Eye (tissue), 1 donor: ENCODE measurements around the gene DERA.
"Not testable (repeated sequence)": the region's sequence is repeated elsewhere in the genome, so short reads cannot be mapped to it uniquely, and the experiment has no call there.

Source experiments
- DNase-seq: peaks from one replicate; pipeline ENCODE4 v3.0.0-alpha.2; 2015

Gene DERA

DNA sequence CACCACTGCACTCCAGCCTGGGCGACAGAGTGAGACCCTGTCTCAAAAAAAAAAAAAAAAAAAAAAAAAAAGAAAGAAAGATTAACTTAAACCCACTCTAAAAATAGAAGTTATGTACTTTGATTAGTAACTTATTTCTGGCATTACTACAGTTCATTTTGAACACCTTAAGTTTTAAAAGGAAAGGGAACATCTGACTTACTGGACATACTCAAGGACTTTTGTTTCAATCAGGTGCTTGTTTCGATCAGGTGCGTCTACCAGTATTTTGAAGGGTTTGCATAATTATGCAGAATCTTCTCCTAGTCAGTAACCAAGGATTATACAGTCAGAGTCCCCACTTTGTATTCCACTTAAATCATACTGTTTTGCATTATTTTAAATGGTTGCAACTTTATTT lies 105.6 kb downstream of the DERA start:
- no peak for DNase-seq

GRCh38 chr12:16018306-16018705 lies 107.2 kb downstream of the DERA start:
- DNase-seq, result peak; percentile 11

DNA sequence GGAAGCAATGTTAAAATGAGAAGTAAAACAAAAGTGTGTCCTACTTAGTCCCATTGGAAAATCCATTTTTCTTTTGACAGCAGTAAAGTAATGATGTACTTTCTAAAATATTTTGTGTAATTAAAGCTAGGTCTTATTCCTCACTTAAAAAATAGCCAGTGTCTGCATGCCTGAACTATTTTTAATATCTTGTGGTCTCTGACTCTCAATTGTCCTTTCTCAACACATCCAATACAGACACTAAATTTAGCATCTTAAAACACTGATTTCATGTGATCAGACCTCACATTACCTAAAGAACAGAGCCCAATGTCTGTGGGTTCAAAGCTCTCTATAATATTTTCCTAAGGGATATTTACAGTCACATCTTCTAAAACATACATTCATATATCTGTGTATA lies 108.0 kb downstream of the DERA start:
- DNase-seq, result no peak

DNA sequence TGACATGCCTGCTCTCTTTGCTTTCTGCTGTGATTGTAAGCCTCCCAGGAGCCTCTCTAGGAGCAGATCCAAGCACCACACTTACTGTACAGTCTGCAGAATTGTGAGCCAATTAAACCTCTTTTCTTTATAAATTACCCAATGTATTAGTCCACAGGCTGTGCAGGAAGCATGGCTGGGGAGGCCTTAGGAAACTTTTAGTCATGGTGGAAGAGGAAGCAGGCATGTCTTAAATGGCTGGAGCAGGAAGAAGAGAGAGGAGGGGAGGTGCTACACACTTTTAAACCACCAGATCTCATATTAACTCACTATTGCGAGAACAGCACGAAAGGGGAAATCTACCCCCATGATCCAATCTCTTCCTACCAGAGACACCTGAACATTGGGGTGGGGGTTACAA lies 108.9 kb downstream of the DERA start:
- DNase-seq, result no peak

DNA sequence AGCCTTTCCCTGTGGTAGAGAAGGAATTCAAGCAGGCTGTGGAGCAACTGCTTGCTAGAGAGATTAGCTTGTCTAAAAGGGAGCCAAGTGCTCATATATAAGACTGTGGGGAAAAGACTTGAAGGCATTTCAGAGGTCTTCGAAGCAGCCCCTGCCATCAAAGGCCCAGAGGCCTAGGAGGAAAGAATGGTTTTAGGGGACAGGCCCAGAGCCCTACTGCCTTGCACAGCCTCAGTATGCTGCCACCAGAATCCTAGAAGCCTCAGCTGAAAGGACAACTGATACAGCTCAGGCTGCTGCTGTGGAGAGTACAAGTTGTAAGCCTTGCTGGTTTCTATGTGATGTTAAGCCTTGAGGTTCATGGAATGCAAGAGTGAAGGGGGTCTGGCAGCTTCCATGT lies 109.9 kb downstream of the DERA start:
- DNase-seq, result no peak

- DNase-seq, result no peak
Measured at GRCh38 chr12:16021676-16022075, 110.5 kb downstream of the DERA start.

DNA sequence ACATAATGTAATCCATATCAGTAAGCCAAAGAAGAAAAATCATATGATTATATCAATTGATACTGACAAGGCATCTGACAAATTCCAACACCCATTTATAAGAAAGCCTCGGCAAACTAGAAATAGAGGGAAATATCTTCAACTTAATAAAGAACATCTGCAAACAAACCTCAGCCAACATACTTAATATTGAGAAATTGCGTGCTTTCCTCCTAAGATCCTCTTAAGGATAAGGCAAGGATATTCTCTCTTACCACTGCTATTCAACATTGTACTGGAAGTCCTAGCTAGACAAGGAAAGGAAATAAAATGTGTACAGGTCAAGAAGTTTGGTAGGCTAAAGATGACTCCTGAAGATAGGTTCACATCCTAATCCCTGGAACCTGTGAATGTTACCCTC lies 115.9 kb downstream of the DERA start:
- DNase-seq, result peak; percentile 11

GRCh38 chr12:16030744-16031143 lies 119.6 kb downstream of the DERA start:
- no peak for DNase-seq

DNA sequence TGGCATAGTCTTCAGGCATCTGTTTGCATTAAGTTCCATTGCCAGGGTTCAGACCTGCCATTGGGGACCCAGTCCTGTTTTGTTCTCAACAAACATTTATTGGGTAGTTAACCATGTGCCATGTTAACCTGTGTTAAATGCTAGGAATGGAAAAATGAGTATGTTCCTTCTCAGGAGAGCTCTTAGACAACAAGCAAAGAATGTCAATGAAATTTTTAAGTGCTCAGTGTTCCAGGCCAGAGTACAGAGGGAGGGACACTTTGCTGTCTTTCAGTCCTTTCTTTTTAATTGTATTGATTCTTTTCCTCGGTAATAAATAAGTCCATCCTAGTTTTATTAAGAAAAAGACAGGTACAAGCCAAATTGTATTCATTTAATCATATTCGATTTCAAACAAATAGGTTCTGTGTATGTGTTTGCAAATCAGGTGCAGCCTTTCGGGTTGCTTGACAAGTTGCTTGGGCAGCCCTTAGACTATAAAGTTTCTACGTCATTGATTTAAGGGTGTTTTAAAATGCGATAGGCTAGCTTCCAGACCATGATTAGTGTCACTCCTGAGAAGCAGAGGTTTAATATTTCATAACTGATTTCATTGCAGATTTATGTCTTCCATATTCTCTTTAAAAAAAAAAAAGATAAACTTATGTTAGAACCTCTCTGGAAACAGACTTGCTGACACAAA lies 123.1 kb downstream of the DERA start:
- no peak for DNase-seq

- no peak for DNase-seq
Measured at GRCh38 chr12:16036073-16036472, 124.9 kb downstream of the DERA start.

DNA sequence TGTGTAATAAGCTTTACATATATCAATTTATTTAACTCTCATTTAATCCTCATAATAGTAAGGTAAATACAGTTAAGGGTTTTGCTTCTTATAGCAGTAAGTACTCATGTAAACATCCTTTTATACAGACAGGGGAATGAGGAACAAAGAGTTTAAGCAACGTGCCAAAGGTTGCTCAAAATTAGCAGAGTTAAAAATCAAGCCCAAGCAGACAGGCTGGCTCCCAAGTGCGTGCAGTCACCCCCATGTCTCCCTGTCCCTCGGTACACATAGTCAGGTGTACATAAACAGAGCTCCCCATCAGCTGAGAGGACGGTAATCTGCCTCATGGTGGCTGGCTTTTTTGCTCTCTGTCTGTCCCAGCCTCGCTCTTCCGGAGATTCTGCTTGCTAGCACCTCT lies 126.4 kb downstream of the DERA start:
- no peak for DNase-seq

GRCh38 chr12:16043480-16043879 lies 132.3 kb downstream of the DERA start:
- no peak for DNase-seq

DNA sequence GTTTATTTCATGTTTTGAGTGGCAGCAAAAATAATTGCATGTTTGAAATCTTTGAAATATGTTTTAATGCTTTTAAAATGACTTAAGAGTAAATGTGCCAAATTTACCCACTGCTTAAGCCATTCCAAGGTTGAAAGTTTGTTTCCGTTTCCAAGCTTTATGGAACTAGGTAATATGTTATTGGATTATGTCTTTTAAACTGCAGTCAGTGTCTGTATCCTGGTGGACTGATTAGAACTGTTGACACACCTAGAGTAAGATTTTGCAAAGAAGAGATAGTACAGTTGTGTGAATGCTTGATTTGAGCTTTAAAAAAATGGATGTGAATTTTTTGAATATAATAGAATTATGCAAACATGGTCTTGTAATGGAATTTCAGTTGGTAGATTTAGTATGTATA lies 135.1 kb downstream of the DERA start:
- no peak for DNase-seq

DNA sequence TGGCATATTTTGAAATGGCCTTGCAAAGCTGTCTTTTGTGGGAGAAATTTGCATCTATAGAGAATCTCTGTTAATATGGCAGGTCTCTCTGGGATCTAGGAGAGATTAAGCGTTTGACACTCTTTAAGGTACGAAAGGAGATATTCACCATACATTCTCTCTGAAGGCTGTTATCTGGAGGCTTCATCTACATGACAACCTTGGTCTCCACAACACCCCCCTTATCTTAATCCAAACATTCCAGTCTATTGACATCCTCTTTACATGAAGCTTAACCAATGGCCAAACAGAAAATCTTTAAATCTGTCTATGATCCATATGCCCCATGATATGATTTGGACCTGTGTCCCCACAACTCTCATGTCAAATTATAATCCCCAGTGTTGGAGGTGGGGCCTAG lies 137.4 kb downstream of the DERA start:
- DNase-seq, result no peak

DNA sequence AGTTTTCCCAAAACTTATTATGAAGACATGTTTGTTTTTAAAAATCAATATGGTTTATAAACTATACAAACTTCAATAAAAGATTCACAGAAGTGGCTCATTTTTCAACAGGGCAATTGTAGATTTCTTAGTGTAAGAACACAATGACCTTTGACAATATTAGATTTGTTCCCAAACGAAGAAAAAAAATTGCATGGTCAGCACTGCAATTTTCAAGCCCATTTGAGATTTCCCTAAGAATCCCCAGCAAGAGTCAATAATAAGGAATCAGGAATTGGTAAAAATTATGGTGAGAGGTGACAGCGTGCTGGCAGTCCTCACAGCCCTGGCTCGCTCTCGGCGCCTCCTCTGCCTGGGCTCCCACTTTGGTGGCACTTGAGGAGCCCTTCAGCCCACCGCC lies 145.8 kb downstream of the DERA start:
- no peak for DNase-seq

DNA sequence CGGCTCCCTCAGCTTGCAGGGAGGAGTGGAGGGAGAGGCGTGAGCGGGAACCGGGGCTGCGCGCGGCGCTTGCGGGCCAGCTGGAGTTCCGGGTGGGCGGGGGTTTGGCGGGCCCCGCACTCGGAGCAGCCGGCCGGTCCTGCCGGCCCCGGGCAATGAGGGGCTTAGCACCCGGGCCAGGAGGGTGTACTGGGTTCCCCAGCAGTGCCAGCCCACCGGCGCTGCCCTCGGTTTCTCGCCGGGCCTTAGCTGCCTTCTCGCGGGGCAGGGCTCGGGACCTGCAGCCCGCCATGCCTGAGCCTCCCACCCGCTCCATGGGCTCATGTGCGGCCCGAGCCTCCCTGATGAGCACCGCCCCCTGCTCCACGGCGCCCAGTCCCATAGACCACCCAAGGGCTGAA lies 146.2 kb downstream of the DERA start:
- not testable (repeated sequence) for DNase-seq

- no peak for DNase-seq
Measured at GRCh38 chr12:16062611-16063010, 151.5 kb downstream of the DERA start.

- DNase-seq, result no peak
Measured at GRCh38 chr12:16063726-16064125, 152.6 kb downstream of the DERA start.

DNA sequence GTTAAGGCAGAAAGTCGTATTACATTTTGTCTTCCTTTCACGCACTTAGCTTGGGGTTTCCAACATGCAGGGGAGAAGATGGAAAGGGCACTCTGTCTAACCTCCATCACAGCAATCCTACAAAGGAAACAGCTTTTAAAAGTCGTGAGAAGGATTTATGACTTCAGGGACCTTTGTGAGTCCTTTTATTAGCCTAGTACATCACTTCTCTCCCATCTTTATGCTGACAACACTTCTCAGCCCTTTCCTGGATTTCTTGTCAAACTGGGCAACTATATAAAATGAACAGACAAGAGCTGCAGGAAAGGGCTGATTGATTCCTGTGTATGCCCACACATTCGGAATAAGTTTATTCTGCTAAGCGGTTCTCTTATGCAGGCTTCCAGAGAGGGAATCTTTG lies 159.0 kb downstream of the DERA start:
- DNase-seq, result no peak

GRCh38 chr12:16072678-16073077 lies 161.5 kb downstream of the DERA start:
- no peak for DNase-seq

GRCh38 chr12:16074894-16075293 lies 163.8 kb downstream of the DERA start:
- DNase-seq, result no peak

DNA sequence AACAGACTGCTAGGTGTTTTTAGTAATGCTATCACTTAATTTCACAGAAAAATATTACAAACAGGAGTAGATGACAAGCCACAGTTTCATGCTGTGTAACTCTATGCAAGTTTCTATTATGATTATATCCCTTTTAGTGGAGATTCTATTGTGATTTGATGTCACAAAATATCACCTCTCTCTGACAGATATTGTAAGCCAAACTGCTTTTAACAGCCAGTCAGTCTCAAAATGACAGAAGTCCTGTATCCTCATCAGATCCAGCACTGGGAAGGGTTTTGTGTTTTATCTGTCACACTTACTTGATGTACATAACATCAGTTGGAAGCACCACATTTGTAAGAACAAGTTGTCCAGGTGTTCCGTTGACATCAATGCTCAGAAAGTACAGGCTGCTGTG lies 164.8 kb downstream of the DERA start:
- no peak for DNase-seq

GRCh38 chr12:16076557-16076956 lies 165.4 kb downstream of the DERA start:
- peak; percentile 20 for DNase-seq

GRCh38 chr12:16076970-16077522 lies 165.9 kb downstream of the DERA start:
- no peak for DNase-seq

GRCh38 chr12:16086462-16086861 lies 175.3 kb downstream of the DERA start:
- no peak for DNase-seq
